Heart right ventricle (tissue), 16 donors: Measurements from ENCODE around the gene TAF5L. TPM values are rescaled to one million over a fixed set of nuclear protein-coding genes. Genes with fewer than 3 reads are reported as not detected.

Source experiments
- ATAC-seq, 8 donors: fragments of 200-7000 bp; cut with Tn5 transposase; one replicate each; pipeline ENCODE4 v1.9.1; 2020; ENCODE audit warnings: mild to moderate bottlenecking in 8 of 8, moderate library complexity in 8 of 8, moderate number of reproducible peaks in 1 of 8
- DNase-seq, 2 donors: peaks; one replicate each; pipeline ENCODE4 v3.0.0-alpha.2; 2020
- H3K27ac ChIP-seq, 10 donors: fragments of 200-600 bp; sonication (generic) in 2 of 10; one replicate each; pipeline versions ENCODE4 v1.5.0 to v1.8.0; 2020 to 2022; ENCODE audit warnings: mild to moderate bottlenecking in 3 of 10
- H3K27me3 ChIP-seq, 7 donors: fragments of 200-600 bp; one replicate each; pipeline ENCODE4 v1.8.0; 2021 to 2022; ENCODE audit warnings: mild to moderate bottlenecking in 2 of 7
- H3K36me3 ChIP-seq, 9 donors: fragments of 200-600 bp; sonication (generic) in 1 of 9; one replicate each; pipeline versions ENCODE4 v1.5.0 to v1.8.0; 2020 to 2022; ENCODE audit warnings: mild to moderate bottlenecking in 2 of 9
- H3K4me1 ChIP-seq, 9 donors: fragments of 200-600 bp; sonication (generic) in 1 of 9; one replicate each; pipeline versions ENCODE4 v1.5.0 to v1.8.0; 2020 to 2022; ENCODE audit warnings: mild to moderate bottlenecking in 4 of 9
- H3K4me3 ChIP-seq, 10 donors: fragments of 200-600 bp; sonication (generic) in 2 of 10; one replicate each; pipeline versions ENCODE4 v1.5.0 to v1.8.0; 2020 to 2022; ENCODE audit warnings: mild to moderate bottlenecking in 7 of 10, moderate library complexity in 2 of 10
- H3K9me3 ChIP-seq, 11 donors: fragments of 200-600 bp in 10 of 11; sonication (generic) in 2 of 11; one replicate each; pipeline versions ENCODE4 v1.5.0 to v1.8.0; 2013 to 2022; ENCODE audit warnings: mild to moderate bottlenecking in 2 of 11, control low read depth in 1 of 11, moderate library complexity in 1 of 11
- CTCF ChIP-seq, 9 donors: fragments of 200-600 bp; sonication (generic) in 2 of 9; IDR thresholded peaks; one replicate each; pipeline versions ENCODE4 v1.5.0 to v1.8.0; 2021 to 2022; ENCODE audit warnings: antibody characterized with exemption in 9 of 9, mild to moderate bottlenecking in 5 of 9, moderate library complexity in 1 of 9
- WGBS, 2 donors: extraction: QIAGEN DNeasy Blood & Tissue Kit; methylation state at CpG; one replicate each; pipeline ENCODE4 v1.1.7; 2013; ENCODE audit warnings: inconsistent platforms in 1 of 2; 5-methylcytosine and 5-hydroxymethylcytosine counted together
- intact Hi-C, 10 donors: fragments of 100-400 bp; cut with DNase I; formaldehyde crosslinking; loops; one replicate each; pipeline versions ENCODE4 v1.11.1 to v1.14.2; 2022
- polyA plus RNA-seq, 2 donors: library from polyadenylated mRNA; stranded (reverse); fragments of 200-250 nt; gene quantifications; one replicate each; pipeline ENCODE4 v1.2.3, GENCODE V29; 2013
- total RNA-seq, 10 donors: library from RNA; stranded (reverse); fragmentation: NEBNext Ultra II Directional in 3 of 10; extraction: Animal tissue kit (Norgen Biotek cat#: 25700) in 3 of 10; gene quantifications; one replicate each; pipeline versions ENCODE4 v1.2.1 to v1.2.4, GENCODE V29; 2021 to 2023
- donor health status: Arrhythmogenic right ventricular cardiomyopathy.
- donor health status: ischemic (EF 13 %, LVEDD 7.1; RV severe dilation, severe dysfunction).
- donor health status: healthy with polysubstance abuse.
- donor health status: DM: no; HTN: yes; CAD: no.
- donor health status: DM: no; HTN: no; CAD: no.
- donor health status: ischemic (EF 25% LVEDD 6.9; RV normal size, moderate dysfunction).
- donor health status: ischemic (EF 25% LVEDD 5.7; RV mildly dilated, moderate dysfunction).
- donor health status: healthy.
- donor health status: DM: yes; HTN: yes; CAD: no.
- donor health status: Ischemic cardiomyopathy.
- donor health status: ischemic (EF 35%, LVEDD 5.7; RV mildly dilated, moderate dysfunction).
- donor health status: nonischemic (EF 11% LVEDD 7.7; RV severe dilation, severe dysfunction).
- donor health status: DM: yes; HTN: yes; CAD: no.
- donor health status: PGD.
- donor health status: ischemic (EF 29% LVEDD 5.4; RV normal size, mild dysfunction).
- donor health status: nonischemic (EF 23%, LVEDD 6.1; RV moderate dilation, normal function).

TAF5L gene
- total and polyA plus RNA-seq, 12 donors, result 6.0 to 13.7 (median 10.9) TPM

- intact Hi-C loops, result loop anchor here in 1 of 10 donors (5.0 kb wide), 1 partner anchor 39 kb away; no protein-coding TSS in a partner anchor
- ATAC-seq, result no peak
- Histone ChIP-seq H3K27me3 (no peaks in the 10 kb centered on the region), H3K9me3 (no peaks in the 10 kb centered on the region), H3K27ac (peak overlapping the region in 8 of 10 donors; percentile 39 to 81 (median 66)), H3K4me1 (peaks cover 9 to 39% (median 28%) of the 10 kb centered on the region in 9 donors), H3K36me3 (no peaks in the 10 kb centered on the region), H3K4me3 (peak overlapping the region in 4 of 10 donors; percentile 18 to 32 (median 26))
- WGBS, 2 donors, result 77 to 78% methylated on average over 14 of the region's 14 CpGs
- no peak for DNase-seq
- TF ChIP-seq CTCF (IDR thresholded peaks at IDR 0.05), result no peak
Observed at GRCh38 chr1:229578168-229579058, 47.5 kb downstream of the TAF5L start.

- intact Hi-C loops, result loop anchor here in 1 of 10 donors (5.0 kb wide), 1 partner anchor 42 kb away; no protein-coding TSS in a partner anchor
- Histone ChIP-seq H3K36me3 (no peaks in the 10 kb centered on the region), H3K4me3 (no peak overlapping the region), H3K27ac (no peak overlapping the region), H3K27me3 (no peaks in the 10 kb centered on the region), H3K9me3 (no peaks in the 10 kb centered on the region), H3K4me1 (peaks cover 2 to 18% (median 15%) of the 10 kb centered on the region in 9 donors)
- 86 to 95% methylated on average over 6 of the region's 6 CpGs for WGBS, 2 donors
- no peak for TF ChIP-seq CTCF (IDR thresholded peaks at IDR 0.05)
- DNase-seq (no peak), ATAC-seq (no peak)
Observed at GRCh38 chr1:229574679-229575442, 51.1 kb downstream of the TAF5L start.

- H3K9me3 ChIP-seq, result no peaks in the 10 kb centered on the region
- H3K4me3 ChIP-seq, result no peak overlapping the region
- intact Hi-C loops, result no loop called here
- WGBS, 2 donors, result 77 to 80% methylated on average over 2 of the region's 2 CpGs
- no peaks in the 10 kb centered on the region for H3K36me3 ChIP-seq
- no peak for DNase-seq
- no peak for ATAC-seq
- no peak overlapping the region for H3K27ac ChIP-seq
- TF ChIP-seq CTCF (IDR thresholded peaks at IDR 0.05), result no peak
- no peaks in the 10 kb centered on the region for H3K27me3 ChIP-seq
- H3K4me1 ChIP-seq, result peaks cover 0 to 3% (median 0%) of the 10 kb centered on the region in 9 donors
Observed at GRCh38 chr1:229572286-229572685, 53.6 kb downstream of the TAF5L start.

- ATAC-seq, result no peak
- no peak overlapping the region for H3K27ac ChIP-seq
- TF ChIP-seq CTCF (IDR thresholded peaks at IDR 0.05), result no peak
- WGBS, 2 donors, result 36 to 51% methylated on average over 2 of the region's 2 CpGs
- intact Hi-C loops, result no loop called here
- H3K4me3 ChIP-seq, result no peak overlapping the region
- no peaks in the 10 kb centered on the region for H3K9me3 ChIP-seq
- no peaks in the 10 kb centered on the region for H3K36me3 ChIP-seq
- no peak for DNase-seq
- no peaks in the 10 kb centered on the region for H3K27me3 ChIP-seq
- H3K4me1 ChIP-seq, result peaks cover 0 to 5% (median 0%) of the 10 kb centered on the region in 9 donors
Observed at GRCh38 chr1:229570891-229571516, 54.9 kb downstream of the TAF5L start.
